HG02938 (cell line): ENCODE measurements around the gene LTB4R2.
"Not testable (repeated sequence)": the region's sequence is repeated elsewhere in the genome, so short reads cannot be mapped to it uniquely, and the experiment has no call there.

Experiments
- ATAC-seq: cut with Tn5 transposase; IDR thresholded peaks from one replicate; pipeline ENCODE4 v1.9.1; 2021; ENCODE audit warnings: mild to moderate bottlenecking, moderate library complexity; ENCODE audit not compliant: unreplicated experiment

The LTB4R2 gene

DNA sequence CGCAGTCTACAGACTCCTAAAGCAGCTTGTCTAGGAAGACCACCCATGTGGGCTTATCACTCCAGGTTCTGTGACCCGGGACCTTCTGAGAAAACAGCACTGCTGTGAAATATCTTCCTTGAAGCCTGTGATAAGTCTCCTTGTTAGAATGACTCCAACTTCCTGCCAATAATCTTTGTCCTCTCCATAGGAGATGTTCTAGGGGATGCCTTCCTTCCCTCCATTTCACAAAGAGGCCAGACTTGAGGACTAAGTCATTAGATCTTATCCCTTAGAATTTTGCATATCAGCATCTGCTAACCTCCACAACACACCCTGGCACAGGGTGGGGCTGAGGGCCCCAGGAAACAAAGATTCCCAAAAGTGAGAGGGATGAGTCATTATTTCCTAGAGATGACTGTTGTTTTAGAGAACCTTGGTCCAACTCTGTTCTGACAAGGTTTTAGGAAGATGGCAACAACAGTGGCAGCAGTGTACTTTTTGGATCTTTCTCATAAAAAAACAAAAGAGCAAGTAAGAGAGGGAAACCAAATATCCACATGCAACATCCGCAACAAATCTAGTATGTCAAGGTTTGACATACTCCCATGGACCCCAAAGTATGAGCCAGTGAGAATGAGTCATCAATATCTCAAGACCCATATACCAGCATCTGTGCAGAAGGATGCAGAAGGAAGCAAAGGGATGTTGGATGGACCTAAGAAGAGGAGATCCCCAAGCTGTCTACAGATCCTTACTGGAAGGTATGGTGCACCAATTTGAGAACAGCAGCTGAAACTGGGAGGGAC, 7.4 kb downstream of the LTB4R2 start:
- ATAC-seq: no peak

DNA sequence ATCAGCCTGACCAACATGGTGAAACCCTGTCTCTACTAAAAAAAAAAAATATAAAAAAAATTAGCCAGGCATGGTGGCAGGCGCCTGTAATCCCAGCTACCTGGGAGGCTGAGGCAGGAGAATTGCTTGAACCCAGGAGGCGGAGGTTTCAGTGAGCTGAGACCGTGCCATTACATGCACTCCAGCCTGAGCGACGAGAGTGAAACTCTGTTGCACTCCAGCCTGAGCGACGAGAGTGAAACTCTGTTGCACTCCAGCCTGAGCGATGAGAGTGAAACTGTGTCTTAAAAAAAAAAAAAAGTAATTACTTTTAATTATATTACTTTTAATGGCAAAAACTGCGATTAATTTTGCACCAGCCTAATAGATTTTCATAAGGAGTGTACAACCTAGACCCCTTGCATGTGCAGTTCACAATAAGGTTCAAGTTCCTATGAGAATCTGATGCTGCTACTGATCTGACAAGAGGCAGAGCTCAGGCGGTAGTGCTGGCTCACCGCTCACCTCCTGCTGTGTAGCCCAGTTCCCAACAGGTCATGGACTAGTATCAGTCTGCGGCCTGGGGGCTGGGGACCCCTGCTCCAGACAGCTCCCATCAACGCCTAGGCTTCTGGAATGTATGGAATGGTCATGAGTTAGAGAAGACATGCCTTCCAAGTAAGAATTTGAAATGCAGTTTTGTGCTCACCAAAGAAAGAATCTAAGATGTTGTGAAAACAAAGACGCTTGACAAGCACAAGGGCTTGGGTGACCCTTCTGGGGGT, 11.5 kb downstream of the LTB4R2 start:
- no peak for ATAC-seq

DNA sequence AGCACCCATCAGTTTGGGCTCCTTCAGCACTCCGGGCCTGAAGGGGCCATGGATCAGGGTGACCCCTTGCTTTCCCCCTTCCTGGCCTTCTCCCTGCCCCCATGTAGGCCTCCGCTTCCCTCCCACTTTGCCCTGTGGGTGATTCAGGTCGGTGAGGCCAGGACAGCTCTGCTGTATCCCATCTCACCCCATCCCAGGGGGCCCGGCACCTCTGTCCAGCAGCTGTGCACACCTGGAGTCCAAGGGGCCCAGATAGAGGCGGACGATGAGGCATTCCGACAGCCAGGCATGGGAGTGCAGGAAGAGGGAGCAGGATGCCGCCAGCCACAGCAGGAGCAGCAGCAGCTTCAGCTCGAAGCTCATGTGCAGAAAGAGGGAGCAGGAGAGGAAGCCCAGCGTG, 12.7 kb downstream of the LTB4R2 start:
- no peak for ATAC-seq

DNA sequence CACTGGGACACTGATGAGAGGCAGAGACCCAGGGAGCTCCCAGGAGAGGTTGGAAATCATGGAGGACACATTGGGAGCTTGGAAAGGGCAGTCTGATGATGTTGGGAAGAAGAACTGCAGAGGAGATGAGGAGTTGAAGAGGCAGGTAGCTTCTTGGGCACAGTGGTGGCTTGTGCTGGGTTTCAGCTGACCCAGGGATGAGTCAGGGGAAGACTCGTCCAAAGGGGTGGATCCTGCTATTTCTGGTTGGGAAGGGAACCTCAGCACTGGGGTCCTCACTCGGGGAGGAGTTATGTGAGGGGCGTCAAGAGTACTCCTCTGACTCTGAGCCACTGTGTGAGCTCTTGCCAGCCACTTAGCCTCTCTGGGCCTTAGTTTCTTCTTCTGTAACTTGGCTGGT, 13.4 kb downstream of the LTB4R2 start:
- ATAC-seq: no peak

DNA sequence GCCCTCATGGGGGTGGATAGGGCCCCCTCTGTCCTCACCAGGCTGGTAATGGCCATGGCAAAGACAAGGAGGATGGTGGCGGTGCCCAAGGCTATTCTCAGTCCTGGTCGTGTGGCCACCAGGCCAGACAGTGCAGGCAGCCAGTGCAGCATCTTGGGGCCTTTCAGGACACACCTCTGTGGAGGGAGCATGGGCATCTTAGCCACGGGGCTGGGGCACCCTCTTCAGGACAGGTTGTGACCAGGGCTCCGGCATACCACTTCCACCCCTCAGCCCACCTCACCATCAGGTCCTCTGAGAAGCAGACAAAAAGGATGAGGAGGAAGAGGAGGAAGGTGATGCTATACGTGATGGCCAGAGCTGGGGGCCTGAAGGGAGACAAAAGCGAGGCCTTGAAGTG, 14.1 kb downstream of the LTB4R2 start:
- ATAC-seq: no peak

DNA sequence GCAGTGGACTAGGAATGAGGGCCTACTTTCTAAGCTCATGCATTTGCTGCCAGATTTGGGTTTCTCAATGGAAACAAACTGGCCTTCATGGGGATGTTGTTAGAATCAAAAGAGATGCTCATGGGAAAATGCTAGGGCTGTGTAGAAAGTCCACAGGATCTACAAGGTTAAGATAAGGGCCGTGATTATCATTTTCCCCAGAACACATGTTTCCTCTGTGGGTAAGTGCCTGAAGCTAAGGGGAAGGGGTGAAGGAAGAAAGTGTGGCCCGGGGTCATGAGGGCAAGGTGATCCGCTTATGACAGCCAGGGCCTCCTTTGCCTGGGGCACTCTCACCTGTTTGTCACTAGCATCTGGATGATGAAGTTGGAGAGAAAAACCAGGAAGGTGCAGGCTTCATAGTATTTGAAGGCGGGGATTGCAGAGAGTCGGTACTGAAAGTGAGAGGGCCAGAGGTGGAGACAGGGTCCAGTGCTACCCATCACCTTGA, 15.1 kb downstream of the LTB4R2 start:
- ATAC-seq: no peak

DNA sequence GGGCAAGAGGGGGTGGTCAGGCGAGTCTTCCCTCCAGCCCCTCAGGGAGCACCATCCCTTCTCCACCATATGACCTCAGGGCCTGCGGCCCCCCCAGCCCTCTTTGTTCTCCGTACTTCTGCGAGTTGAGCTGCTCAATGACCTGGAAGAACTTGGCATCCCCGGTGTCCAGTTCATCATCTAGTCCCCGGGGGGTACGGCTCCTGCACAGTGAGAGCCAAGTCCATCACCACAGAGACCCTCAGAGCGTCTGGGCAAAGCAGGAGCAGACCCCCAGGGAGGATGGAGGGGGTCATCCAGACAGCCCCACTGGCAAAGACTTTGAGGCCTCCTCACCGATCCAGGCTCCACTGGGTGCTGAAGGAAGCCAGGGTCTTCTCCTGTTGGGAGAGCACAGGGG, 16.0 kb downstream of the LTB4R2 start:
- no peak for ATAC-seq

DNA sequence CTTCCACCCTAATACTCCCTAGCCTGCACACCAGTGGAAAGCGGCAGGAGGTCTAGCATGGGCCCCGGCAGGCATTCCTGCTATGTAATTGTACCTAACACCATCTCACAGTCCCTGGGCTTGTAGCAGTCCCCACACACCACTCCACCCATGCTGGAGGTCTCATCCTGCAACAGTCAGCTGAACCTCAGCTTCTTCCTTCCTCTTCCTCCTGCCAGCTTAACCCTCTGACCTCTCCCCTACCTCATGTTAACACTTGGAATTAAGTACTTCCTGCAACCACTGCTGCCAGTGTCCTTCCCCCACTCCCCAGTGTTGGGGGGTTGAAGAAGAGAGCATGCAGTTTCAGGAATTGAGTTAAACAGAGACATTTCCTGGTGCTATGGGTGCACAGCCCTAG, 17.4 kb downstream of the LTB4R2 start:
- ATAC-seq: no peak

DNA sequence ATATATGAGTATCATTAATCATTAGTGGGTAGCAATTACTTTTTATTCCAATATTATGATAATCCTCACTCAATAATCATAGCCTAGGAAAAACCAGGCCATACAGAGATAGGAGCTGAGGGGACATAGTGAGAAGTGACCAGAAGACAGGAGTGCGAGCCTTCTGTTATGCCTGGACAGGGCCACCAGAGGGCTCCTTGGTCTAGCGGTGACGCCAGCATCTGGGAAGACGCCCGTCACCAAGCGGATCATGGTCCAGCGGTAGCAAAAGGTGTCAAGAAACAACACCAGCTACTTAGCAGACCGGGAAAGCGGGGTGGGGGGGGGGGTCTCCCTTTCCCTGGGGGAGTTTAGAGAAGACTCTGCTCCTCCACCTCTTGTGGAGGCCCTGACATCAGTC, 18.0 kb downstream of the LTB4R2 start:
- ATAC-seq: not testable (repeated sequence)

DNA sequence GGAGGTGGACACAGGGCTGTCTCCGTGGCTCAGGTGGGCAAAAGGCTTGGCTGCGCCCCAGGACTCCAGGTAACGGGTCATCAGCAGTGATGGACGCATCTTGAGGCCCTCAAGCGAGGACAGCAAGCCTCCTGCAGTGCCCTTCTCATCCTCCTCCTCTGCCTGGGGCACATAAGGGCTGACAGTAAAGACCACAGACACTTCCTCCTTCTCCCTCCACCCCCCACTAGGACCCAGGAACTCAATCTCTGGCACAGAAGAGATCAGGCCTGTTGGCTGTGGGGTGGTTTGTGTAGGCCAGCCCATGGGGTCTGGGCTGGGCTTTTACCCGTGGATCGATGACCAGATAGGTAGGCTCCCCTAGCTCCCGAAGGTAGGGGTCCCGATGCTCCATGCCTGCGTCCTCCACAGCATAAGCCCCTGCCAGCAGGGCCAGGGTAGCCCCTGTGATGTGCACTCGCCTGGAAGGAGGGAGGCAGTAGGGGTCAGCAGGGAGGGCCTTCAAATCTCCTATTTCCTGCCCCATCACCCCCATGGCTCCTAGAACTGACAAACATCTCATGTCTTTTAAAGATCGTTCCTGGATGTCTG, 19.2 kb downstream of the LTB4R2 start:
- no peak for ATAC-seq

DNA sequence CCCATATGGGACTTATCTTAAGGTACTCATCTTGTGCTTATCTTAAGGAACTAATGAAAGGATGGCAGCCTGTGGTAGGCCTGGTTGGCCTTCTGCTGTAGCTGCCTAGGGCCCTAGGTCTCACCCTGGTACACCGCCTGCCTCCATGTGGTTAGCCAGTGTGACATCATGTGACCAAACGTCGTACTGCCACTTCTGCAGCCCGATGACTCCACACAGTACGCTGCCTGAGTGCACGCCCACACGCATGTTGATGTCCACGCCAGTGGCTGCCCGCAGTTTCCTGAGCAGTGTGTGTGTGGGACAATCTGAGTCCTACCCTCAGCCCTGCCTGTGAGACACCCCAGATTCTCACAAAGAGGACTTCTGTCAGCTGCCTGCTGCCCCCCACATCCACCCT, 19.8 kb downstream of the LTB4R2 start:
- ATAC-seq: no peak

DNA sequence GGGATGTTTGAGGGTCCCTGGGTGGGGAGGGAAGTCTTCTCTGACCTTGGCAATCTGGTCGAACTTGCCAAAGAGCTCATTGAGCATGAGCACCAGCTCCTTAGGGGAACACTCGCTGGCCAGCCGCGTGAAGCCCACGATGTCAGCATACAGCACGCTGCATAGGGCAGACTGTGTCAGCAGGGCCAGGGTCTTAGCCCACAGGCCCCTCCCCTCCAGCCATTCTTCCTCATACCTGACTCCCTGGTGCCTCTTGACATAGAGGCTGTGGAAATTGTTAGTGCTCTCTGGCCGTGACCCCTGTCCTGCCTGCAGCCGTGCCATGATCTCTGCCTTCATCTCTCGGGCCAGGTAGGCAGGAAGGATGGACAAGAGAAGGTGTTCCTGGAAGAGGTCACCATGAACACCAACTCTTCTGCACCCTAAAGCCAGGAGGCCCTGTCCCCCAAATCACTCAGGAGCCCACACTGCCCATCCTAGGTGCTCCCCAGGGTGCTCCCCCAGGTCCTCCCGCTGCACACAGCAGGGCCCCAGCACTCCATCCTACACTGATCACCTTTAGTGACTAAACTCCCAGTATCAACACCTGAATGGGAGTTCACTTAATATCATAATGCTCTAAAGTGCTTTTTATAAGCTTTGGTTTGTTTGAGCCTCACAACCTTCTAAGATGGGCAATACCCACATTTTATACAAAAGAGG, 21.2 kb downstream of the LTB4R2 start:
- ATAC-seq: no peak

DNA sequence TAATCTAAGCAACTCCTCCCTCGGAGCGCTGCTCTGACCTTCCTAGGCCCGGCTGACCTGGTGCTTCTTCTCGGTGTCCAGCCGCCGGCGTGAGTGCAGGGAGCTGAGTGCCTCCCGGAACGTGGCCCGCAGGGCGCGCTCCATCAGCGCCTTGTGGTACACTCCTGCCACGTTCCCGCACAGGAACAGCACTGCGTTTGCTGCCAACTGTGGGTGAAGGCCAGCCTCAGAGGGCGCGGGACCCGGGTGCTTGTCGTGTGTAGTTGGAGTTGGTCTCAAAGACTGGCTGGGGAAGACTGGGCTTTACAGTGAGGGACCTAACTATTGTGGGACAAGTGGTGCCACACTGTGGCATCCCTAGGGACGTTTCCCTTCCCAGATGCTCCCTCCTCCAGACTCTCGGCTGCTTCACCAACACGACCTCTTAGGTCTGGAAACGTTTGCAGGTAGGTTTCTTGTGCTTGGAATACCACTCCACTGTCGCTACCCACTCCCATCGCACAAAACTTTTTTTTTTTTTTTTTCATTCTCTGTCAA, 21.9 kb downstream of the LTB4R2 start:
- no peak for ATAC-seq

DNA sequence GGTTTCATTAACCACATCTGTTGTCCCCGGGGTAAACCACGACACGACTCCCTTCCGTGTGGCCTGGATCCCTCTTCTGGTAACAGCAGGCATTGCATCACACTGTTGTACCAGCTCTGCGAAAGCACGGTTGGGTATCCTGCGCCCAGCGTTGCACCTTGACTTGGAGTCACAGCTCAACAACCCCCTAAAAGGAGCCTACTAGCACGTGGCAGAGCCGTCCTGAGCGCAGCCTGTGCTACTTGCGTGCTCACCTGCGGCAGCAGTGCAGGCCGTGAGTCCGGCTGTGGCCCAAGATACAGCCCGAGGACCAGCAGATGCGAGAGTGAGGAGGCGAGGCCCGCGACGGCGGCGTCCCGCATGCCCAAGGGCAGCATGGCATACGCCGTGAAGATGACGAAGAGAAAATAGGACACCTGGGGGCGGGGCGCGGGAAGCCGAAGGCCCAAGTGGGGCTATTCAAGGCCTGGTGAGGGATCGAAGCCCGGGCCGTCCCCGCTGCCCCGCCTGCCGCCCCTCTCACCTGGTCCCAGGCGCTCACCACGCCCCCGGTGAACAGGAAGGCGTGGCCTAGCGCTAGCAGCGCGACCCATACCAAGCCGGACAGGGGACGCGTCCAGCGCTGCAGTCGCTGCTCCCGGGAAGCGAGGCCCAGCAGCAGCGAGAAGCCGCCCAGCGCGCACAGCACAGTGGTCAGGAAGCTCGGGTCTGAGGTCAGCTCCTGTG, 22.5 kb downstream of the LTB4R2 start:
- peak; percentile 83 for ATAC-seq

DNA sequence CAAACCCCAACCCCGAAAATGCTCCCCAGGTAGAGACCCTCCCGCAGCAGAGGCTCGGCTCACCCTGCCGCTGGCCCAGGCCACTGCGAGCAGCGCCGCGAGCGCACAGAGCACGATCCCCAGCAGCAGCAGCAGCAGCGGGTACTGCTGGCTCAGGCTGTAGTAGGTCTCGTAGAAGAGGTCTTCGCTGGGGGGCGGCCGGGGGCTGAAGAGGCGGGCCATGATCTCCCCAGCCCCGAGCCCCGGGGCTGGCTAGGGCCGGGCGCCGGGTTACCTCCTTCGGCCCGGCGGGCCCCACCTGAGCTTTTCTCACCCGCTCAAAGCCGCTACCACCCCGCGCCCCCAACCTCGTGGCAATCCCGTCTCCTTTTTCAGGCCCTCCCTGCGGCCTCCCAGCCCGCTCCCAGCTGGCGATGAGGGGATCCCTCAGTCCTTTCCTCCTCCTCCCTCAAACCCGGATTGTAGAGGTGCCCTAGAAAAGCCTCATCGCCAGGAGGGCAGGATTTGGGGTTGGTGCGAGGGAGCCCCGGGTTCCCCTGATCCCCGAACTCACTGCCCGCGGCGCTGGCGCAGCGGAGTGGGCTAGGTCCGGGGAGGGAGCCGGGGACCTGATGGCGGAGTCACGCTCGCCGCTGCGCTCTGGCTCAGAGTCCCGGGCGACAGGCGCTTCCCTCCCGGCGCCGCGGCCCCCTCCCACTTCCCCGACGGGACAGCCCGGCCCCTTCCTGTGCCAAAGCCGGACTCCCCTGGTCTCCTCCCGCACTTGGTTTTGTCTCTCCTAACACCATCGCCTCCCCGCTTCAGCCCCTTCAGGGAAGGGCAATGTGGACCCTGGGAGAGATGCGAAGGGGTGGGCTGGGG, 24.7 kb downstream of the LTB4R2 start, which contains the start of gene ADCY4:
Gene ADCY4 (minus strand): TSS at position 641 of the 861 bp plus-strand sequence. CDS start 419 bp downstream, at position 222.
- ATAC-seq: no peak

DNA sequence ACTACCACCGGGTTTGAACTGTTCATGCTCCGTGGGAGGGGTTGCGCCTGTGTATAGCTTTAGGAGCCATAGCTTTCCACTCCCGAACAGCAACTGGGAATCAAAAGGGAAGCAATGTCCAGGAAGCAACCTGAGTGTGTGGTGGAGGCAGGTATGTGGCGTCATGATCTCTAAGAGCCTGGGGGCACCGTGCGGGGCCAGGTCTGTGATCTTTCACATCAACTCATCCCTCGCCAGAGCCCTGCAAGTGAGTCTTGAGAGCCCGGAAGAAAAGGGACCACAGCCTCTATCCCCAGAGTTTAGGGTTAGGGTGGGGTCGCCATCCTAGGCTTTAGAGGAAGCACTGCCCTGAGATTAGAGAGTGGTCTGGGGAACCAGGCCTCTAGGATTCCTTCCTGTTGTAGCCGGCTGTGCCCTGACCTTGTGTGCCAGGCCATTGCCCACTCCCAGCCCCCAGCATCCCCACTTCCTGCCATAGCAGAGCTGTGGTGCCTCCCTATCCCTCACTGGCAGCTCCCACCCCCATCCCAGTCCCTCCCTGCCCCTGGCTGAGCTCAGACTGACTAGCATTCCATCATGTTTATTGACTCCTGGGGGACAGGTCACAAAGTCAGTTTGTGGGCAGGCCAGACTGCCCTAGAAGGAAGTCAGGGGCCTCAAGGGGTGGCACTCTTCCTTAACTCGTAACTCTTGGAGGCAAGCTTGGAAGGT, 25.7 kb downstream of the LTB4R2 start:
- no peak for ATAC-seq

DNA sequence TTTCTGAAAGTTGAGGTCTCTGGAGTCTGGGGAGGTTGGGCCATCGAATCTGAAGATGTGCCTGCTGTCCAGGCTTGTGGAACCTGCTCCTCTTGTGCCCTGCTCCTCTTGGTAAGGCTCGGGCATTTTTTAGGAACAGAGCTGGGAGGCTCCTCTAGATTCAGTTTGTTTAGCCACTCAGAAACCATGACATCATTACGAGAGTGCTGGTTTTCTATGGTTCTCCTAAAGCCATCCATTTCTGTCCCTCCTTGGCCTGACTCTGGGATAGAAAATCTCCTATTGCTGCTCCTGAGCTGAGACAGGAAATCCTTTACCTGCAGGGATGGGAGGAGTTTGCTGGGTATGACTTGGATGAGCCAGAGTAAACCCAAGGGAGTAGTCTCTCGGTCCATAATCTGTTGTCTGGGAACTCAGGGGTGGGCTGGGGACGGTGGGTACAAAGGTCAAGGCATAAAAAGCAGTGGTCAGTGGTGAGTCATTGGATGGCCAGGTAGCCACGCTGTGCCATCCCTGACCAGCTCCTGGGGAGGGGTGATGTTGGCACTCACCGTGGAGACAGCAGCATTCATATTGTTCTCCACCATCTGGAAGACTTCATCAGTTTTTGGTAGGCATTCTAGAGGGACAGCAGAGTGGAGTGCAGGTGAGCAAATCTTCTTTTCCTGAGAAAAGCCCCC, 27.3 kb downstream of the LTB4R2 start:
- no peak for ATAC-seq

DNA sequence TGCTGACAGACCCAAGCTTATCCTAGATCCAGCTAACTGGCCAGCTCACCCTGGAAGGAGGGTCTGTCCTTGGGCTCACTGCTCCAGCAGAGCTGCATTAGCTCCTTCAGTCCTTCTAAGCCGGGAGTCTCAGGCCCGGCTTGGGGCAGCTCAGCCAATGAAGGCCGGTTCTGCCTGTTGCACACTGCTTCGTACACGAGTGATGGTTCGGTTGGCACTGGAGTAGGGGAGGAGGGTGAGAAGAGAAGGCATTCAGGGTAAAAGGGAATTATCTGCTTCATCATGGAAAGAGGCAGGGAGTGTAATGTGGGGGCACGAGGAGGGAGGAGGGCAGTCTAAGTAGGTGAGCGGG, 27.9 kb downstream of the LTB4R2 start:
- ATAC-seq: no peak
